ENCODE results near the gene ARRDC2.

DNA sequence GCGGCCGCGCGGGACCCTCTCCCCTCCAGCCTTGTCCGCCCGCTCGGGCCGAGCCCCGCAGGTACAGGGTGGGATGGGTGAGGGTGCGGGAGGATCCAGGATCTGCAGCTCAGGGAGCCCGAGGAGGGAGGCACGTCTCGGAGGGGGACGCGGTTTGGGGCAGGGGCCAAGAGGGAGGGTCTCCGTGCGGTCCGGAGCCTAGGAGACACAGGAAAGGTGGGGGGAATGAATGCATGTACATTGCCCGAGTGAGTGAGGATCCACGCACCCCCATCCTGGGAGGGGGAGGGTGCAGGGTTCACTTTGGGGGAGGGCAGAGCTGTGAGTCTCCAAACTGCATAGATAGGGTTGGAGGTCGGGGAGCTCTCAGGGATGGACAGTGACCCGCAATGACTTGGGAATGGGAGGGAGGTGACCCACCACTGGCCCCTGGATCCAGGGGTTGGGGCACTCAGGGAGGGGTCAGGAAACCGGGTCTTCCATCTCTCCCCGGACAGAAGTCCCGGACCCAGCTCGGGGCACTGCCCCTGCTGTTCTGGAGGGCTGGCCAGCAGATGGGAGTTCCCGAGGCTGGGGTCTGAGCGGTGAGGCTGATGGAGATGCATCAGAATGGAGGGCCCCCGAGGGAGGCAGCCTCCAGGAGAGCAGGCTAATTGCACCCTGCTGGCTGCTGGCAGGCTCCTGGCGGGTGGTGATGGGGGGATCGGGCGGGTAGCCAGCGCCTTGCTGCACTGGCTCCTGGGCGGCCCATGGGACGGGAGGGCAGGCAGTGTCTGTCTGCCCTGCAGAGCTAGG is 40.5 kb upstream of the ARRDC2 start:
- TF ChIP-seq, protein P1, sequence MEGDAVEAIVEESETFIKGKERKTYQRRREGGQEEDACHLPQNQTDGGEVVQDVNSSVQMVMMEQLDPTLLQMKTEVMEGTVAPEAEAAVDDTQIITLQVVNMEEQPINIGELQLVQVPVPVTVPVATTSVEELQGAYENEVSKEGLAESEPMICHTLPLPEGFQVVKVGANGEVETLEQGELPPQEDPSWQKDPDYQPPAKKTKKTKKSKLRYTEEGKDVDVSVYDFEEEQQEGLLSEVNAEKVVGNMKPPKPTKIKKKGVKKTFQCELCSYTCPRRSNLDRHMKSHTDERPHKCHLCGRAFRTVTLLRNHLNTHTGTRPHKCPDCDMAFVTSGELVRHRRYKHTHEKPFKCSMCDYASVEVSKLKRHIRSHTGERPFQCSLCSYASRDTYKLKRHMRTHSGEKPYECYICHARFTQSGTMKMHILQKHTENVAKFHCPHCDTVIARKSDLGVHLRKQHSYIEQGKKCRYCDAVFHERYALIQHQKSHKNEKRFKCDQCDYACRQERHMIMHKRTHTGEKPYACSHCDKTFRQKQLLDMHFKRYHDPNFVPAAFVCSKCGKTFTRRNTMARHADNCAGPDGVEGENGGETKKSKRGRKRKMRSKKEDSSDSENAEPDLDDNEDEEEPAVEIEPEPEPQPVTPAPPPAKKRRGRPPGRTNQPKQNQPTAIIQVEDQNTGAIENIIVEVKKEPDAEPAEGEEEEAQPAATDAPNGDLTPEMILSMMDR (IDR thresholded peaks at IDR 0.05; ENCODE audit: poor library complexity): no peak
- no peak for TF ChIP-seq EZH2phosphoT487 (IDR thresholded peaks at IDR 0.05; ENCODE audit: low read depth, severe bottlenecking, unreplicated experiment)
